NCI-H774 (cell line): ENCODE results near the gene FGGY.

Source experiments
- DNase-seq: peaks from one replicate; lab custom pipeline; 2025; lab: John Stamatoyannopoulos, UW

FGGY gene

DNA sequence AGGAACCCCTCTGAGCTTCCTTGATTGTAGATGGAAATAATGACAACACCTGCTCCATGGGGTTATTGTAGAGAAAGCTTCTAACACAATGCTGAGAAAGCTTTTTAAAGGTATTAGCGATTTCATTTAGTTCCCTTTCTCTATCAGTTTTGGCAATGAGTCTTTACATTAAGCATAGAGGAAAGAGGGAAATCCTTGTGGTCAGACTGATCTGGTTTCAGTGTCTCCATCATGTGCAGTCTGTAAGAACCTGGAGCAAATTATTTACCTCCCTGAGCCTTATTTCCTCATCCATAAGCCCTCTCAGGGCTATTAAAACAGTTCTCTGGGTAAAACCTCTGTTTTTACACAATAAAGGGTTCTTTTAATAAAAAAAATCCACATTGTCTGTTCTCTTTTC, 87.5 kb downstream of the FGGY start:
- no peak for DNase-seq

DNA sequence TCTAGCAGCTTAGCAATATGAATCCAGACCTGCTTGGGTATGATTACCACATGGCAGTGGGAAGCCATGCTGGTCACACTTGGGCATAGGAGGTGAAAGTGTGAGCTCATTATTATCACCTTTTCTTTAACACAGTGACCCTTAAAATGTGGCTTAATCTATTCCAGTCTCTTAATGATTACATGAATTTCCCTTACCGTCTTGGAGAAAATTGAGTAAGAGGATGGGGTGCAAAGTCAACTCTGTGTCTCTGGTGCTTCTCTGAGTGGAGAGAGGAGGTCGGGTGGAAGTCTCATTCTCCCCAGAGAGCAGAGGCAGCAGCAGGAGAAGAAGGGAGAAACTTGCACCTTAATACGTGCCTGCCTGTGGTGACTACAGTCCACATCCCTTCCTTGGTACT, 91.3 kb downstream of the FGGY start:
- DNase-seq: no peak

DNA sequence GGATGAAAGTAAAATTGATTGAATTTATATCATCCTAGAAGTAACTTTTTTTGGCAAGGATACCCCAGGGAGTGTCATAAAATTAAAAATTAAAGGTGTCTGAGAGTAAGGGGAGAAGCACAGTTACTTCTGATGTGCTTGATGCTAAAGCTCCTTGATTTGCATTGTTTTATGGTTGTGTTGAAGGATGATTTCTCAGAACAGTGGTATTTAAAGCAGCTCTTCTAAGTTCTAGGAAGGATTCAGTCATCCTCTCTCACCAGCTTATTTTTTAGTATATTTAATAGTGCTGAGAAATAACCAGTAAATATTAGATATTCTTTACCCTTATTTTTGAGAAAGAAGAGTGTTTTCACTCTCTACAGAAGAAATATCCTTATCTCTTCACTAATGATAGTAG, 93.0 kb downstream of the FGGY start:
- DNase-seq: no peak

DNA sequence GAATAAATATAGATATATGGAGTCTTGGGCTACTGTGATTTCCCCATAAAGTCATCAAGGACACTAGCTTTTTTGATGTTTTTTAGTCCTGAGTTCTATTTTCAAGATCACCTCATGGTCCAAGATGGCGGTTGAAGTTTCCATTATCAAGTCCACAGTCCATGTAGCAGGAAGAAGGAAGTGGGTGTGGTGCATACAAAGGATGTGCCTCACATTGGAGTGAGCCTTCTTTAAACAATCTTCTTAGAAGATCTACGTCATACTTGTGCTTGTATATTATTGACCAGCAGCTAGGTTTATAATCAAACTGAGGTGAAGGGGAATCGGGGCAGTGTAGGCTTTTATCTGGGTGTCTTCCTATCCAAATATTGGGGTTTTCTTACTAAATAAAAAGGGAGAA, 93.4 kb downstream of the FGGY start:
- DNase-seq: no peak

DNA sequence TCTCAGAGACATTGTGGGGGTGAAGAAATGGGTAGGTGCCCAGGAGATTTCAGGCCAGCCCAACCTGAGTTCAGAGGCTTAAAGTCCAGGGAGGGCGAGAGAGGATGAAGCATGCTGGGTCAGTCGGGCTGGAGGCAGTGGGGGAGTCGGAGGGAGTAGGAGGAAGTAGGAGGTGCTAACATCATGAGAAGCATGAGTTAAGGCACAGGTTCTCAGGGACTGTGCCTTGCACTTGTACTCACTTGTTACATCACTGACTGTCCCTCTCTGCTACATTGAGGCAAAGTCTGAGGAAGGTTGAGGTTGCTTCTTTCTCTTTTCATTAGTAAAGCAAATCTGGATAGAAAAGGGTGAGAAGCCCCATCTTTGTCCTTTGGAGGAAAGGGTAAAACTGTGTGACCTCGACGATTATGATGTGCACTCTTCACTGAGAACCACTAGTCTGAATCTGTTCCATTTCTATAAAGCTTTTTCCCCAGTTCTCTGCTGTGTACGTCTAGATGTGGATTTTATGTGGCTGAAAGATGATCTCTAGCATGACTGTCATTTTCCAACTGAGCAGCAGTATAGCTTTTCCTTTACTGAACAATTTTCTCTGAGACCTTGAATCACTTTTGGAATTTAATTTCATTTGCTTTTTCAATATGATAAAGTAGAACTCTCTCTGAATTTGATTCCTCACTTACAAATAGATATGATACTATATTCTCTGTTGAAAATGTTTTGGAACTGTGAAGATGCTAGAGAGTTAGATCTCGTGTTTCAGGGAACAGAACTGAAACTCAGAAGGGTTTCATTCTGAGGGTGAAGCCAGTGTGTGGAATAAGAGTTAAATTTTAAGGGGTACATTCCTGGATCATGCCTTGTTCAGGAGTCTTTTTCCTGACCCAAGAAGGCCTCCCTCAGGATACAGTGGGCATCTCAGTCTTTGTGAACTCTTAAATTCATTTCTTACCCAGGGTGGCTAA, 94.6 kb downstream of the FGGY start:
- no peak for DNase-seq

DNA sequence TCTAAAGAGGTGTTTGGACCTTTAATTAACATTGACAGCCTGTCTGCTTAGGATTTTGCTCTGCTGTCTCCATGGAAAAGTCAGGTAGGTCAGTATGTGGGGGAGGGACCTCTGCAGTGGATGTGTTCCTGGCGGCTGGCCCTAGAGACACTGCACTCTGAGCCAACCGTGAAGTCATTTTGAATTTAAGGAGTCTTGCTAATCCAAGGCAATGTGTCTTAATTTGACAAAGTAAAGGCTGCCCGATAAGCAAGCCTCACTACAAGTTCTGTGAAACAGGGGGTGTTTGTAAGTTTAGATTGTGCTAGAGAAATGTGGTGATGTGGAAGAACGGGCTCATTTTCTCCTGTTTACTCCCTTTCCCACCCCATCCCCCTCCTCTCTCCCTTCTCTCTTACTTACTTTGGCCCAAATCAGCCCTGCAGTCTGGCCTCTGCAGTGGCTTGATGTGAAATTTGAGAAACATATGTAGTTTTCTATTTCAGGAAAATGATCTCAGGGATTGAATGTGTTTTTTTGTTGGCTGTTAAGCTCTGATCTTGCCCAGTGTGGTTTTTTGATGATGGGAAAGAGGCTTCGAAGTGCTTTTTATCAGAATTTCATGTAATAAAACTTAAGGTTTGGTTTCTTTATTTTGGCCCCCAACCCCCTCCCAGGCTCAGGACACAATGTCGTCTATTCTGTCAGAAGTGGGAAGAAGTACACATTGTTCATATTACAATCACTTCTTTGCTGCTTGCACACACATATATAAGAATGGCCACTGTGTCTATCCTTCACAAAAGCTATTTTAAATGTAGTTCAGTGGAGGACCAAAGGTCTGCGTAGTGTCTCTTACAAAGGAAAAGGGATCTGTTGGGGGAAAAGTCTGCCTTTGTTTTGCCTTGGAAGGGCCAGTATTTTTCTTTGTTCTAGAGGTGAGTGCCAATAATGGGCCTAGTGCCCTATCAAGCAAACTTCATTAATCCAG, 96.6 kb downstream of the FGGY start:
- peak; percentile 76 for DNase-seq

DNA sequence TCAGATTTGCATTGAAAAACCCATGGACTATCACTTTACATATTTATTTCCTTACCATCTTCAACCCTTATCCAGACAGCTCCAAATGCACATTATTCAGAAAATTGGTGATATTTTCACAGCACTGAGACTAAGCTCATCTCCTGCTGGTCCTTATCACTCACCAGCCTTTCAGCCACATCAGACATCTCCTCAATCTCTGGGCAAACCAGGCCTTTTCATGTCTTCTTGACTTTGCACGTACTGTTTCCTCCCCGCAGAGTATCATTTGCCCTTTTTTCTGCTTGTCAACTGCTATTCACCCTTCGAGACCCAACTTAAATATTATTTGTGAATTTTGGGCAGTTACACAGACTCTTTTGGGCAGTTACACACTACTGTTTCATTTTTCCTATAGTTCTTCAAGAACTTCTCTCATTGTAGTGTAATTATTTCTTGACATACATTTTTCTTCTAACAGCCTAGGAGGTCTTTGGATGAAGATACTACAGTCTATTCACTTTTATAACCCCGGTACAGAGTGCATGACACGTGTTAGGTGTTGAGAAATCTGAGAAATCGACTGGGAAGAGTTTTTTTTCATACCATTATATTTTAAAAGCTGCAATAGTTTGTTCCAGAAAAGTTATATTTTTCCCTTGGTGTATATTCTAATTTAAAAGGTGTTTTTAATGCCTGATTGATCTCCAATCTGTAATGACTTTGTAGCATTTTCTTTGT, 98.0 kb downstream of the FGGY start:
- DNase-seq: no peak

DNA sequence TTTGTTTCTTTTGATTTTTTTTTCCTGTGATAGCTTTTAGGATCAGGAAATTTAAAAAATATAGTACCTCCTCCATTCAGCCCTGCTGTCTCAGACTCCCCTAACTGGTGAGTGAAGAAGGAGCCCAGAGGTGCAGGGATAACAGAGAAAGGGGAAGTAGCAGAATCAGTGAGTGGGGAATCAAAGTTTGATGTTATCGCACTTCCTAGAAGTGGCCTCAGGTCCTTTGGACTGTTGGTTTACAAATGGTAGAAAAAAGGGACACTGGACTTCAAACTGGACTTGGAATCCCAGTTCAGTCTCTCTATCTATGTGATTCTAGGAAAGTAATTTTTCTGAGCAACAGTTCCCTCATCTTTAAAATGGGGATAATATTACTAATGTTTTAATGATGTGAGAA, 99.5 kb downstream of the FGGY start:
- no peak for DNase-seq

DNA sequence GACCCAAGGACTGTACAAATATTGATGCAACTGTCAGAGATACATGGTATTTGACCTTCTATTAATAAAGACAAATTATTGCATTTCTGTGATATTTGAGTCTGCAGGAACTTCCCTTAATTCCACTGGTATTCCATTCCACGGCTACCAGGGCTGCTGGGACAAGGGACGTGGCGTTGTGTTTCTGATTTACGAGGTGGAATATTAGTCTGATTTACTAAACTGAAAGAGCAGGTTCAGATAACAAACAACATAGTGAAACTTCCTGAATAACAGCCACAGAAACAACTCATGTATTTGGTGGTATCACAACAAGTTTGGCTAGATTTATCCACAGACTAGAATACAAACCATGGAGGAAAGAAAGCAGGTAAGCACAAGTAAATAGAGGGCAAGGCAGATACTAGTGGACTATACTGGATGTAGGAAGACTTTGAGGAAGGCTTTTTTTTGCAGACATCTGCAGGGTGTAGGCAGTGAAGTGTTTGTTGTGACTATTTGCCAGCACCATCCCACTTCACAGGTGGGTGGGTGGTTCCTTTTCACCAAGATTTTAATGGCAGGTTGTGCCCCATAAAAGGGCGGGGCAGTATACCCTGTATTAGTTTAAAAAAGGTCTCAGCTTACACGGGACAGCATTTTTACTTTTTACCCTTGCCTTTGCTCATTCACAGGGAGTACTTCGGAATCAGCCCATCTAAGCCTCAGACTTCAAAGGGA, 100.4 kb downstream of the FGGY start:
- DNase-seq: no peak

DNA sequence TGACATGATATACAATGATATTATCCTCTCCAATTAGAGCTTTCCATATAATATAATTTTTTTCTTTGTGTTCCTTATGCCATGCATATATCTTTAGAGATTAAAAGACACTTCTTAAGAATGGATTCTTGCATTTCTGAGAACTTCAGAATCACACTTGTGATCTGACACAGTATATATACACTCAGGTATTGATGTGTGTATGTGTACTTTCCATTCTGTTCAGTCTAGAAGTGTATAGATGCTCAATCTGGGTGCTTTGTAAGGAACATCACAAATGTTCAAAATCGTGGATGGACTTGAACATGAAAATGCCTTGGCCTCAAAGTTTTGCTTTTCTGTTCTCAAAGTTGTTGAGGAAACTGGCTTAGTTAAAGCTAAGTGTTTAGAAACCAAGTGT, 102.7 kb downstream of the FGGY start:
- no peak for DNase-seq

DNA sequence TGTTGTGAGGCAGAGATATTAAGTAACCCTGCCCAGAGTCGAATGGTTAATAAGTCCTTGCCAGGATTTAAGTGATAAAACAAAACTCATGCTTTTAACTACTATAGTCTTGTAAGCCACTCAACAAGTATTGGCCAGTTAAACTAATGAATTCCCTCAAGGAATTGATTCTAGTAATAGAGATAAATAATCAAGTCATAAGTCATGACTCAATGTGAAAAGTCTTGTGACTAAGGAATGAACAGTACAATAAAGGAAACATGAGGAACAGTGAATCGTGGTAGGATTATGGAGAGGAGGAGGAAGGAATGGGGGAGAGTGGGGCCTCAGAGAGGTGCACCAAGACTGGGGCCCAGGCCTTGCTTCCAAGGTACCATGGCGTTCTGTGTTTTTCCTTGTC, 104.7 kb downstream of the FGGY start:
- DNase-seq: no peak

DNA sequence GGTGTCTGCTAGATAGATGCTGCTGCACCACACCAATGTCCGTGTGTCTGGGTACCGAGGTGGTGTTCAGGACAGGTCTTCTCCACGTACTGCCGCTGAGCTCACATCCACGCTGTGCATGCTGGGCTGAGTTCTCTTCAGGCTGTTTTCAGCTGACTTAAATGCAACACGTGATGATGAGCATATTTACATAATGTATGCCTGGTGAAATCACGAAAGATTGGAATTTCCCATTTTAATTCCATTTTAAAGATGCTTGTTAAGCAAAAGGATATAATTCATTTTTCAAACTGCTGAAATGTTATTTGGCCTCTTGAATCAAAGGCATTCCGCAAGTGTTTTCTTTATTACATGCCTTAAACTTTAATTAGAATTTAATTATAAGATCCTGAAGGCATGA, 107.9 kb downstream of the FGGY start:
- DNase-seq: no peak

DNA sequence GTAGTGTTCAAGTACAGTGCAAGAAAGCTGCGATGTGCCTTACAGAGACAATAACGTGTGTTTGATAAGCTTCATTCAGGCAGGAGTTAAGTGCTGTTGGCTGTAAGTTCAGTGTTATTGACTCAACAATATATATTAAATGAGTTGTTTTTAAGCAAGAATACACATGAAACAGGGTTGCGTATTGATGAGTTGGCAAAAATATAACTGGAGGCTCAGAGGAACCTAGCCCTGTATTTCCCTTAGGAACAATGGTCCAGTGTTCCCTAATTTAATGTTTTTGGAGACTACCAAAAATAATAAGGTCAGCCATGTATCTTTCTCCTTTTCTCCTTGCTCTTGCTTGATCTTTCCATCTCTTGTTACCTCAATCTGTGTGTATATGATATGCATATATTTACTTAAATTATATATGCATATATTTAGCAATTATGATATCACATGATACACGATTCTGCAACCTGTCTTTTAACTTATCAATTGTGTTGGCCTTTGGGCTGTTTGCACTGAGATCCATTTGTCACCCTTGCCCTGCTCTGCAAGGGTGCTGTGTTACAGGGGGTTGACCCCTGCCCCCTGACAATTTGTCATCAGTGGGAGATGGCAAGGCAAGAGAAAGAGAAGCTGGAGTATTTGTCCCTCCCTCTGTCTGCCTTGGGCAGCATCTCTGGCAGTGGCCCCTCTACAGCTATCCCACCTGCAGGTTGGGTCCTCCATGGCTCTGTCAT, 109.7 kb downstream of the FGGY start:
- no peak for DNase-seq

DNA sequence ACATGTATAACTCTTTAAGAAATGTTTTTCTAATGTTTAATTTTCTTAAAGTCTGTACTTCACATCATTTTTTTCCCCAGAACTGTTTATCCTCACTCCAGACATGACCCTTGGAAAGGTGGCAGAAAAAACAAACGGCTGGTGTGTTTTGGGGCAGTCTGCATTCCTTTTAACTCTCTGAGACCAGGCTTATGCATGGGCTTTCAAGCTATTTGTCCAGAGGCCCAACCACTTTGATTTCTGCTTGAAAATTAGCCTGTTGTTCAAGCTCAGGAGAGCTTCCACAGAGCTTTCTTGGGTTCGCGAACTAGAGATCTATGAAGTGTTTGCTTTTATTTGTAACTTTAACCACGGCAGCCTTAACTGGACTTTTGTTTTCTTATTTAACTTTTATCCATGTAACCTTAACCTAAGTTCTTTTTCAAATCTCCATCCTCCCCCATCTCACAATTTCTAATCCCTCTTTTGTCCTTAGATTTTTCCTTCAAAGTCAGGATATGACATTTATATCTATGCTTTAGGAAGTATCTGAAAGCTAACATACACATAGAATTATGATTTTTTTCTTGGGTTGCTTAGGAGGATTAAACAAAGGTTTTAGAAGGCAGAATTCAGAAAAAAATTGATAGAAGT, 111.8 kb downstream of the FGGY start:
- no peak for DNase-seq

DNA sequence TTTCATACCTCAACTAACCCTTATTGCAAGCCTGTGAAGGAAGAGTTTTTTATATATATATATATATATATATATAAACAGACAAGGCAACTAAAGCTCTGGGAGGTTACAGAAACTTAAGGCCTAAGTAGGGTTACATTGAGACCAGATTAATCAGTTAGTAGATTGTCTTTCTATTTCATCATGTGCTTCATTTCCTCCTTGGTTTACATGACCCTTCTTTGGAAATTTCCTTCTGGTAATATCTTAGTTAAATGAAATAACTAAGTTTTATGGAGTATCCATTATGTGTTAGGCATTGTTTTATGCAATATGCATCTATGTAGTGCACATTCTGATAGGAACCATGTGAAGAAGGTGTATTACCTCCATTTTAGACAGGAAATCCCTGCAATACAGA, 112.7 kb downstream of the FGGY start:
- no peak for DNase-seq

DNA sequence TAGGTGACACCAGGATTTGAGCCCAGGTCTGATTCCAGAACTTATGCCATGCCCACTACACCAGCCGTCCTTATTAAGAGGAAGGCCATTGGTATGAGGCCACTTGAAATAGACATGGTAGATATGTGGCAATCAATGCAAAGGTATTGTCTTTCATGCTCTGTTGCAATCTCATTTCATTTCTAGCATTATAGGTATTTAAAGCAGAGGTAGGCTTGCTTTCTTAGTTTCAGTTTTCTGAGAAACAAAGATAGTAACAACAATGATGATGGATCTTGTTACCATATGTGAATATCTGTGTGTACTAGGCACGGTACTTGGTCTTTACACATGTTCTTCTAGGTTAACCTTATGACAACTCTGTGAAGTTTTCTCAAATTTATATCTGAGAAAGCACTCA, 113.1 kb downstream of the FGGY start:
- DNase-seq: no peak

DNA sequence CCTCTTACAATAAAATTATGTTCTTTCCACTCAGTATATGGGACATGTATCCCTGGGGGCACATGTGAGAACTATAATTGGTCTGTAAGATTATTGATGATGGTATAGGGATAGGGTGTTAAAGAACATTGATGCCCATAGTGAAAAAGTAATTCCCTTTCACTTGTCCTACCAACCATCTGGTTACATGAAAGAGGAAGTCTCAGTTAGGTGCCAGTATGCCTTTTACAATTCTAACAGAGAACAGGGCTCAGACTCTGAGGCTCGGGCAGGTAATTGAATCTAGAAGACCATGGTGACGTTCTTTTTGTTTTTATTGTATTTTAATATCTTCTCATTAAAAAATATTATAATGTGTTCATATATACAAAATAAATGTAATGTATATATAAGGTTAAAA, 113.6 kb downstream of the FGGY start:
- no peak for DNase-seq

DNA sequence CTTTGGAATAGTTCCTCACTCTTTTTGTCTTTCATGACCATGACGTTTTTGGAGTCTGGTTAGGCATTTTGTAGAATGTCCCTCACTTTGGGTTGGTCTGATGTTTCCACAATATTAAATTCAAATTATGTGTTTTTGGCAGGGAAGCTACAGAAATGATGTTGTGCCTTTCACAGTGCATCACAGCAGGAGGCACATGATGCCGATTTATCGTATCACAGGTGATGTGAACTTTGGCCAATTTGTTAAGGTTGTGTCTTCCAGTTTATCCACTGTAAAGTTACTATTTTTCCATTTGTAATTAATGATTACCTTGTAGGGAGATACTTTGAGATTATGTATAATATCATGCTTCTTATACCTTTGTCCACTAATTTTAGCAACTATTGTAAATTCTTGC, 114.3 kb downstream of the FGGY start:
- no peak for DNase-seq

DNA sequence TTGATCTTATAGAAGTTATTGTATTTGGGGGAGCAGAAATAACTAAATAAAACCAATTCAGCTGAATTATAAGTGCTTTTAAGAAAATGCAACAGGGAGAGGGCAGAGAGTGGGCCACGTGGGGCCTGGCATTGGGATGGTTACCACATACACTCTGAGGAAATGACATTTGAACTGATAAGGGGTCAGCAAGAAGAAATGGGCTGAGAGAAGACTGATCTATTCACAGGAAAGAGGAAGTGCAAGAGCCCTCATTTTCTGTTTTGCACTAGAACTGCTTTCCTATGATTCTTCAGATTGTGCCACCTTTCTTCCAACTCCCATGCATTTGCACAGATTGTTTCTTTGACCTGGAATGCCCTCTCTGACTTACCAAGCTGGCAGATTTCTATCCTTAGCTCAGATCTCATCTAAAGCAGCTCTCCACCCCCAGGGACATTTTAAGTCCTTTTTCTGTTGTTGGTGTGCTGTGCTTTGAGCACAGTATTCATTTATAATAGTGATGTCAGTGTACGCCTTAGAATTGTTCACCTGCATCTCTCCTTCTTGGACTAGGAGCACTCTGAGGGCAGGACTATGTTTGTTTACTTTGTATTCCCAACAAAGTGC, 115.9 kb downstream of the FGGY start:
- no peak for DNase-seq

DNA sequence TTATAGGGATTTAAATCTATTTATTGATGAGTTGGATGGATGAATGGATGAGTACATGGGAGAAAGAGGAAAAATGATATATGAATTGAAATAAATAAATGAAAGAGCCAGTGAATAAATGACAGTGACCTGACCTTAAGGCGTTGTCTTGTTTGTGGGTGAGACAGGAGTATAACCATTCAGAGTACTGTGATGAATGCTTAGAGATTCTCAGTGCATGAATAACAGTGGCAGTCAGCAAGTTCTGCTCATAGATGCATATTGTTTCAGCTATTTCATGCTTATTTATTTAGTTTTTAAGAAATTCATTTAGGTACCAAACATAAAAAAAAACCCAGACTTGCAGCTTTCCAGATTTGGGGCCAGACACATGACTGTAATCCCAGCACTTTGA, 116.4 kb downstream of the FGGY start:
- no peak for DNase-seq
